K562 (cell line): ENCODE measurements around the gene ACTN3. TPM values are rescaled to one million over a fixed set of nuclear protein-coding genes. Genes with fewer than 3 reads are reported as not detected.

ENCODE experiments used
- CREBBP ChIP-seq: IDR thresholded peaks from one replicate; pipeline ENCODE4 v1.6.1; 2012; ENCODE audit warnings: low read depth, mild to moderate bottlenecking, control low read depth, inconsistent platforms, low read length
- CTBP1 ChIP-seq: fragments of 450-650 bp; IDR thresholded peaks from 2 replicates; pipeline ENCODE4 v1.6.1; 2016; ENCODE audit warnings: borderline replicate concordance
- EP400 ChIP-seq: fragments of 450-650 bp; IDR thresholded peaks from 2 replicates; pipeline ENCODE4 v1.6.1; 2017; ENCODE audit warnings: antibody characterized with exemption, mild to moderate bottlenecking, moderate library complexity
- GABPA ChIP-seq: fragments of 200-800 bp; sonication (Bioruptor generic); conservative IDR thresholded peaks from 2 replicates; pipeline ENCODE4 v1.6.1; 2016; ENCODE audit warnings: low read depth, missing genetic modification characterization, missing compliant biosample characterization
- GTF2F1 ChIP-seq: IDR thresholded peaks from 2 replicates; pipeline ENCODE4 v1.6.1; 2011; ENCODE audit warnings: low read depth, low read length, improper control_type of control experiment
- HDAC2 ChIP-seq: fragments of 450-650 bp; IDR thresholded peaks from 2 replicates; pipeline ENCODE4 v1.6.1; 2016; ENCODE audit warnings: mild to moderate bottlenecking
- HNRNPL ChIP-seq: fragments of 200-400 bp; formaldehyde crosslinking; IDR thresholded peaks from 2 replicates; pipeline ENCODE4 v1.6.1; 2017; ENCODE audit warnings: low read depth, mild to moderate bottlenecking, low read length
- ILF3 ChIP-seq: fragments of 450-650 bp; IDR thresholded peaks from 2 replicates; pipeline ENCODE4 v1.6.1; 2018; ENCODE audit warnings: antibody characterized with exemption, mild to moderate bottlenecking, moderate library complexity, borderline replicate concordance
- KDM1A ChIP-seq, 2 experiments: fragments of 450-650 bp; IDR thresholded peaks; 2 replicates each; pipeline ENCODE4 v1.6.1; 2016; ENCODE audit warnings: mild to moderate bottlenecking in 2 of 2
- MEF2D ChIP-seq: conservative IDR thresholded peaks from 2 replicates; pipeline ENCODE4 v1.6.1; 2016; ENCODE audit warnings: low read depth, missing genetic modification characterization, missing compliant biosample characterization
- MXD1 ChIP-seq: fragments of 250-450 bp; sonication (Bioruptor Pico); IDR thresholded peaks from 2 replicates; pipeline ENCODE4 v1.8.0; 2021; ENCODE audit warnings: borderline replicate concordance, mild to moderate bottlenecking, moderate library complexity; ENCODE audit not compliant: poor library complexity, severe bottlenecking
- MXI1 ChIP-seq: IDR thresholded peaks from 2 replicates; pipeline ENCODE4 v1.6.1; 2011; ENCODE audit warnings: low read depth, mild to moderate bottlenecking, improper control_type of control experiment, low read length
- NCOA2 ChIP-seq, 2 experiments: fragments of 450-650 bp; IDR thresholded peaks; 2 replicates each; pipeline ENCODE4 v1.6.1; 2018; ENCODE audit warnings: mild to moderate bottlenecking in 2 of 2, moderate library complexity in 1 of 2; ENCODE audit not compliant: partially characterized antibody in 2 of 2
- RBM17 ChIP-seq: fragments of 200-400 bp; formaldehyde crosslinking; IDR thresholded peaks from 2 replicates; pipeline ENCODE4 v1.6.1; 2017; ENCODE audit warnings: low read depth, mild to moderate bottlenecking, low read length, borderline replicate concordance
- RFX1 ChIP-seq: fragments of 450-650 bp; IDR thresholded peaks from 2 replicates; pipeline ENCODE4 v1.6.1; 2016; ENCODE audit warnings: mild to moderate bottlenecking, moderate library complexity
- SIN3A ChIP-seq, 2 experiments: fragments of 150-350 bp in 1 of 2; IDR thresholded peaks; 2 replicates each; pipeline ENCODE4 v1.6.1; 2011 to 2016; ENCODE audit warnings: borderline replicate concordance in 2 of 2, low read depth in 2 of 2, low read length in 2 of 2, mild to moderate bottlenecking in 2 of 2, moderate library complexity in 2 of 2; ENCODE audit not compliant: control insufficient read depth in 1 of 2
- SMAD3 ChIP-seq: fragments of 450-650 bp; formaldehyde crosslinking; conservative IDR thresholded peaks from 2 replicates; pipeline ENCODE4 v1.4.0; 2020; ENCODE audit warnings: mild to moderate bottlenecking
- SMARCA4 ChIP-seq: fragments of 450-650 bp; IDR thresholded peaks from 2 replicates; pipeline ENCODE4 v1.6.1; 2016
- STAT5B ChIP-seq: fragments of 250-450 bp; sonication (Bioruptor Pico); IDR thresholded peaks from 2 replicates; pipeline ENCODE4 v1.8.0; 2021; ENCODE audit warnings: mild to moderate bottlenecking, inconsistent platforms
- SUPT5H ChIP-seq: fragments of 450-650 bp; IDR thresholded peaks from 2 replicates; pipeline ENCODE4 v1.6.1; 2016
- TFAM ChIP-seq: fragments of 250-450 bp; sonication (Bioruptor Pico); conservative IDR thresholded peaks from 2 replicates; pipeline ENCODE4 v1.5.0; 2021; ENCODE audit warnings: mild to moderate bottlenecking, moderate library complexity
- TSC22D4 ChIP-seq: fragments of 450-650 bp; IDR thresholded peaks from 2 replicates; pipeline ENCODE4 v1.6.1; 2016; ENCODE audit warnings: missing genetic modification characterization, missing biosample characterization, control low read depth
- ZBTB8A ChIP-seq: fragments of 450-650 bp; IDR thresholded peaks from 2 replicates; pipeline ENCODE4 v1.6.1; 2018; ENCODE audit warnings: mild to moderate bottlenecking, moderate library complexity; ENCODE audit not compliant: partially characterized antibody
- ZMIZ1 ChIP-seq, 2 experiments: fragments of 150-350 bp in 1 of 2; IDR thresholded peaks; 2 replicates each; pipeline ENCODE4 v1.6.1; 2012 to 2016; ENCODE audit warnings: low read depth in 2 of 2, low read length in 2 of 2, mild to moderate bottlenecking in 1 of 2, moderate library complexity in 1 of 2
- ZNF133 ChIP-seq: fragments of 250-450 bp; sonication (Bioruptor Pico); IDR thresholded peaks from 2 replicates; pipeline ENCODE4 v1.4.0; 2020; ENCODE audit warnings: mild to moderate bottlenecking
- polyA plus RNA-seq, 8 experiments: library from polyadenylated mRNA; depleted of rRNA in 4 of 8; stranded (reverse) in 5 of 8; unstranded in 3 of 8; fragments of >200 nt; fragmentation: Nextera tagmentation in 2 of 8; fragmentation: Illumina TruSeq in 1 of 8; extraction: Ambion mirVana in 2 of 8; extraction: Trizol in 1 of 8; gene quantifications; 2 replicates each; pipeline versions ENCODE4 v1.2.1 to v1.2.3, GENCODE V29; 2011 to 2014; ENCODE audit warnings: inconsistent platforms in 1 of 8, missing spikeins in 1 of 8
- total RNA-seq, 7 experiments: library from RNA; depleted of rRNA in 6 of 7; stranded (reverse); fragments of >200 nt in 6 of 7; fragmentation: Illumina TruSeq in 2 of 7; extraction: Trizol in 2 of 7; gene quantifications; 2 replicates each; pipeline versions ENCODE4 v1.2.1 to v1.2.3, GENCODE V29; 2011 to 2021; ENCODE audit warnings: low replicate concordance in 1 of 7
- TF ChIP-seq, protein P1 (sequence below): sonication (generic); formaldehyde crosslinking; IDR thresholded peaks from 2 replicates; pipeline ENCODE4 v1.8.0; 2022; ENCODE audit warnings: mild to moderate bottlenecking, low read depth, missing genetic modification reagents

The ACTN3 gene
- total and polyA plus RNA-seq, 9 of the 15 experiments (the other 6 are each of a cell fraction or from before 2014, with no cell fraction given): not detected

DNA sequence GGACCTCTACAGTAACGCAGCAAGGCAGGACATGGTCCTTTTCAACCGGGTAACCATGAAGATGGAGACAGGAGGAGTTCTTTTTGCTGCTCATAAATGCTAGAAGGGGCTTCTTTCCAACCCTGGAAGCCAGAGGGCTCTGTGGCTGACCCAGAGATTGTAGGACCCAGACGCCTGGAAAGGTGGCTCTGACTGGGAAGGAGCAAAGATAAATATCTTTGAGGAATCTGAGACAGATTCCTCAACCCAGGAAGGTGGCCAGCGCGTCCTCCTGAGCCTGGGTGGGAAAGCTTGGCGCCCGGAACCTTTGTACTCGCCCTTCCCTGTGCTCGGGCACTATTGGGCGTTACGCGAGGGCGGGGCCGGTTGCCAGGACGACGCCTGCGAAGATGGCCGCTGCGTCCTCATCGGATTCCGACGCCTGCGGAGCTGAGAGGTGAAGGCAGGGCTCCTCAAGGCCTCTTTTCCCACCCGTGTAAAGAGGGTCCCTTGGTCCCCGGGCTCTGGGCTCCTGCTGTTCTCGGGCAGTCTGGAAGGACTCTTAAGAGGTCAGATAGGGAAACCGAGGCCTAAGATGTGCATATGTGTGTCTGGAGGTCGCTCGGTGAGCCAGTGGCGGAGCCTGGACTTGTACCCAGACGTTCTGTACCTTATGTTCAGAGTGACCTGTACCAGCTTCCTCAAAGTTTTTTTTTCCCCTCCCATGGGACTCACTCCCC, 36.3 kb upstream of the ACTN3 start, which contains the start of gene BBS1 (continued):
- TF ChIP-seq ZMIZ1 (IDR thresholded peaks at IDR 0.05; ENCODE audit: low read depth in 2 of 2, low read length in 2 of 2): 0 out of 4 replicates have a peak, but pooled peaks of 1 of the 2 experiments have one; percentile 64
- TF ChIP-seq ZBTB8A: no peak
- TF ChIP-seq EP400: peak; percentile 52
- TF ChIP-seq TFAM (CRISPR knock-in tag): no peak
- TF ChIP-seq RFX1: peak; percentile 98
- TF ChIP-seq MXD1 (CRISPR knock-in tag): no peak
- TF ChIP-seq NCOA2 (IDR thresholded peaks at IDR 0.05; ENCODE audit: partially characterized antibody in 2 of 2): no peak
- no peak for TF ChIP-seq SMARCA4
- TF ChIP-seq ZNF133 (CRISPR knock-in tag): no peak
- no peak for TF ChIP-seq ILF3
- peak; percentile 87 for TF ChIP-seq GABPA (tag)
- TF ChIP-seq SIN3A (IDR thresholded peaks at IDR 0.05; ENCODE audit: borderline replicate concordance in 2 of 2, control insufficient read depth in 1 of 2, low read depth in 2 of 2, low read length in 2 of 2): peak; percentile 82 to 91; a peak in 3 of 4 replicates
- TF ChIP-seq, protein P1, sequence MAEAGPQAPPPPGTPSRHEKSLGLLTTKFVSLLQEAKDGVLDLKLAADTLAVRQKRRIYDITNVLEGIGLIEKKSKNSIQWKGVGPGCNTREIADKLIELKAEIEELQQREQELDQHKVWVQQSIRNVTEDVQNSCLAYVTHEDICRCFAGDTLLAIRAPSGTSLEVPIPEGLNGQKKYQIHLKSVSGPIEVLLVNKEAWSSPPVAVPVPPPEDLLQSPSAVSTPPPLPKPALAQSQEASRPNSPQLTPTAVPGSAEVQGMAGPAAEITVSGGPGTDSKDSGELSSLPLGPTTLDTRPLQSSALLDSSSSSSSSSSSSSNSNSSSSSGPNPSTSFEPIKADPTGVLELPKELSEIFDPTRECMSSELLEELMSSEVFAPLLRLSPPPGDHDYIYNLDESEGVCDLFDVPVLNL (CRISPR knock-in tag): no peak
- no peak for TF ChIP-seq GTF2F1
- no peak for TF ChIP-seq STAT5B (CRISPR knock-in tag)
- TF ChIP-seq RBM17: no peak
- TF ChIP-seq MEF2D (tag): no peak
- TF ChIP-seq SUPT5H: peak; percentile 63
- TF ChIP-seq MXI1: peak; percentile 97
- peak; percentile 87 for TF ChIP-seq CTBP1
- no peak for TF ChIP-seq KDM1A (IDR thresholded peaks at IDR 0.05)
- no peak for TF ChIP-seq SMAD3
- peak; percentile 56; the same call in 1 of the 2 replicates for TF ChIP-seq HDAC2
- TF ChIP-seq CREBBP: no peak
- TF ChIP-seq TSC22D4 (tag): no peak
- no peak for TF ChIP-seq HNRNPL
